Inferior parietal cortex (tissue), 1 donor: Measurements from ENCODE around the gene PSD2.

Source experiments
- DNase-seq: peaks from one replicate; pipeline ENCODE4 v3.0.0-alpha.2; 2016; ENCODE audit errors: extremely low spot score

Gene PSD2

DNA sequence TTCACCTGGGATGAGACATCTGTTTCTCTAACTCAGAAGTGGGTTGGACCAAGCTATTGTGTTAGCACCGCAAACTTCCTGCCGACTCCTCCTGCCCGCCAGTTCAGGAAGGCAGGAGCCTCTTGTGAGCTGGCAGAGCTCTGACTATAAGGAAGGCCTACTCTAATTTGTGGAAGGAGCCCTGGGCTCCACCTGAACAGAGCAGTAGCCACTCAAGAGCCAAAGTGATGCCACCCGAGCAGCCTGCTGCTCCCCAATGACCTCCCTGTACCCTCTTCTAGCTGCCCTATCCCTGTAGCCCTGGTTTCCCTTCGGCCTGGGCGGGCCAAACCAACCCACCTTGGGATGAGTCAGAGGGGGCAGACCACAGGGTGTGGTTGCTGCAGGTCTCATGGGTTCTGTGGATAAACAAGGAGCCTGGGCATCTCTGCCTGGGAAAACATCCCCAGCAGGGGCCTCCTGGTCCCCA is 81.6 kb downstream of the PSD2 start:
- no peak for DNase-seq

DNA sequence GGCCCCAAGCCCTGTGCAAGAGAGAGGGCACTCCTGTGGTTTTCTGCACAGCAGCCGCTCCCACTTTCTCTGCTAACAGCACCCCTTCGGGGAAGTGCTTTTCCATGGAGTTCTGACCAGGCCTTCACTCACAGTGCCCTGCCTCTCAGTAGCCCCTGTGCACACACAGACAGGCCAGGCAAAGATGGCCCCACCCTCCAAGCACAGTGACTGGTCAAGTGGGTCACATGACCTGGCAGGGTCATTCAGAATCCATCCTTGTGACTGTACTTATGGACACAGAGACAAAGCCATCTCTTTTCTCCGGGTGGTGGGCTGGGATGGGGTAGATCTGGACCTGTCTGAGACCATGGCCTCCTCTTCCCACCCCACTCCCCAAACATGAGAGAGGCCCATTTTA is 82.5 kb downstream of the PSD2 start:
- DNase-seq = no peak

DNA sequence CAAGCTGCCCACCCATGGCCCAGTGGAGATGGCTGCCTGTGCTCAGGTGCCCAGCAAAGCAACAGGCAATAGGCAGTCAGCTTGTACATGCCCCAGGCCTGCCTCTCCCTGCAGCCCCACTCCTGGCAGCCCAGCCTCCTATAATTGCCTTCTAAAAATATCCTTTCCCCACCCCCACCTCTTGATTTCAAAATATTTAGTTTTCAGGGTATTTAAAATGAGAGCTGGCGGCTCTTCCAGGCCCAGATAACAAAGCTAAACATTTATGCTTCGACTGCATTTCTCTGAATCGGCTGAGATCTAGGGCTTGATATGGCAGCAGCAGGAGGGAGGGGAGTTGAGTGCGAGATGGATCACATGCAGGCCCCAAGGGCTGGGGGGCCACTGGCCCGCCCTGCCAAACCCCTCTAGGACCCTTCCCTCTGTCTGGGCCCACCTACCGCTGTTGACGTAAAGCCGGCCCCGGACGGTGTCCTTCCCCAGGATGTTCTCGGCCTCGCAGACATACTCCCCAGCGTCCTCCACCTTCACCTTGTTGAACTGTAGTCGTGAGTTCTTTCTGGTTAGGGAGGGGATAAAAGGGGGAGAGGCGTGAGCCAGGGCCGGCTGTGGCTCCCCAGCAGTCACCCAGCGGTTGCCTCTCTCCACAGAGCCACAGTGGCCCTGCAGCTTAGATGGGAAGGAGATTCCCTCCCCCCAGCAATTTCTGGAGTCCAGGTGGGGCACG is 85.0 kb downstream of the PSD2 start:
- DNase-seq = no peak

DNA sequence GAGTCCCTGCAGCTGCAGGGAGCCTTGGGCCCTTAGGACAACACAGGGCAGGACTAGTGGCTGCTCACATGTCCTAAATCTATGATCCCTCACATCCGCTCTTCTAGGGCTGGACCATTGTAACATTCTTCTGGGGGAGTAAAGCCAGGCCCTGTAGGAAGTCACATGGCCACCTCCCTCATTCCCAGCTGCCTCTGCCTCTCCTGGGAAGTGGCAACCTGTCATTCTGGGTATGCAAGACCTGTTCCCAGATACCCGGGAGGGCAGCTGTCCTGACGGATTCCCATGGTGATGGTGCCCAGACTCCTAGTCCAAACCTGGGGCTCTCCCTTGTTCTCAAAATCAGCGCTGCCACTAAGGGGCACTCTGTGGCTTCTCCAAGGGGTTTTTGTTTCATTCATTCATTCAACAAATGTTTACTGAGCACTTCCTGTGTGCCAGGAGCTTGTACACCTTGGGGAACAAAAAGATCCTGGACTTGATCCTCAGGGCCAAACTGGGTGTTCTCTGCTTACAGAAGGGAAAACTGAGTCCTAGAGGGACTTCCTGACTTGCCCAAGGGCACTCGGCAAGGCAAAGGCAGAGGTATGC is 85.6 kb downstream of the PSD2 start:
- no peak for DNase-seq

DNA sequence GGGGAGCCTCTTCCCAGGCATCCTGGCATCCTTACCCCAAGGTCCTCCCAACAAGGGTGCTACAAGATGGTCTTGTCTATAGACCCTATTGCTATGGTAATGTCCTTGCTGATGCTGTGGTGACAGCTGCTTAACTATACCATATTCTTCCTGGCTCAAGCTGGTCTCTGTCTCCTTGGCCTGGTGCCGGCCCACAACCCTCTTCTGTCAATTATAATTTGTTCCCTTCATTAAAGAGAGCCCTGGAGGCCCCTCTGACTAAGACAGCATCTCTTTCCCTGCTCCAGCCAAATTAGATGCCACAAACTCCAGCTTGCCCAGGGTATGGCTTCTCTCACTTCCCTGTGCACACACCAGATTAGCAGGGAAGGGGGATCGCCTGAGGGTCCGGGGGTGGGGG is 86.7 kb downstream of the PSD2 start:
- DNase-seq = no peak

DNA sequence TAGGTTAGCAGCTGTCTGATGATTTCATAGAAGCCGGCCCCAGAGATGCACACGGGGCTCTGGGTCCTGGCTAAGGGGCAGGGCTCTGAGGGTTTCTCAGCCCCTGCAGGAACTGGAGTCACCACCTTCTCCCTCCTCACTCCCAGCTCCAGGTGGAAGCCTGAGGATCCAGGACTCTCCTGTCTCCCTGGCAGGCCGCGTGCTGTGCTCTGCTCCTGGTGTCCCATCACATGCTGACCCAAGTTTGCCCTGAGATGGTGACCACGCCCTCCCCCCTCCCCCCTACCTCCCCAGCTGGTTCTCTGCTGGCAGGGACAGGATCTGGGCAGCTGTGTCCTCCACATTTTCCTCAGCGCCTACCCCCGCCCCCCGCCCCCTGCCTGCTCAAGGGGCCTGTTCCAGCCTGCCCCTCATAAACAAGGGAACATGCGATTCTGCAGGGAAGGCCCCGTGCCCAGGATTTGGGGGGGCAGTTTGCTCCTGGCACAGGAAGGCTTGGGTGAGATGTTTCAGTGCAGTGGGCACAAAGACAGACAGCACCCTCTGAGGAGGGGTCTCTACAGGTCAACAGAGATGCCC is 87.4 kb downstream of the PSD2 start:
- no peak for DNase-seq

DNA sequence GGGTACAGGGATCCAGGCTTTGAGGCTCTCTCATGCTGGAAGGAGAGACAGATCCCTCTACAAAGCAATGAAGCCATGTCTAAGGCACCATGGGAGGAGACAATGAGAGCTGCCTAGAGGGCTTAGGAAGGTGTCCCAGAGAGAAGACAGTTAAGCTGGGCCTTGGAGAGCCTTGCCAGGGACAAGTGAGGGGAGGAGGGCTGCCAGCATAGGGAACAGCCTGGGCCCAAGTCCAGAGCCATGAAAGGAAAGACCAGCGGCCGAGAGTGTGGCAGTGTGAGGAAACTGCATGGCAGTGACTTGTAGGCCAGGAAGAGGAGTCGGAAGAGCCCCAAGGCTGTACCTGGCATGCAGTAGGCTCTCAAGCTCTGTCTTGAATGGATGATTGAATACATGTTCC is 88.5 kb downstream of the PSD2 start:
- DNase-seq = no peak

DNA sequence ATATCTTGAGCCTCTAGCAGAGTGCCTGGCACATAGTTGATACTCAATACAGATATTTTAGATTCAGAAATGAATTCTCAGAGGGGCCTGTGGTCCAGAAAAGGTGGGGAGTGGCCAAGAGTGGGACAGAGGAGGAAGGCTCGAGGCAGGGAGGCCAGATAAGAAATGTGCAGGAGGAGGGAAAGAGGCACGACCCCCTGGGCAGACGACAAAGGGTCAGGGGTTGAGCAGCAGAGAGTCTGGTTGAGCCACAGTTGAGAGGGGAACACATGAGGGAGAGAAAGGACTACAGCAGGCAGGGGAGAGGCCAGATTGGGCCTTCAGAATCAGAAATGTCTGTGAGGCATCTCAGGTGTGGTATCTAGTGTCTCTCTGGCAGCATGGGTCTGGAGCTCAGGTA is 89.1 kb downstream of the PSD2 start:
- no peak for DNase-seq

DNA sequence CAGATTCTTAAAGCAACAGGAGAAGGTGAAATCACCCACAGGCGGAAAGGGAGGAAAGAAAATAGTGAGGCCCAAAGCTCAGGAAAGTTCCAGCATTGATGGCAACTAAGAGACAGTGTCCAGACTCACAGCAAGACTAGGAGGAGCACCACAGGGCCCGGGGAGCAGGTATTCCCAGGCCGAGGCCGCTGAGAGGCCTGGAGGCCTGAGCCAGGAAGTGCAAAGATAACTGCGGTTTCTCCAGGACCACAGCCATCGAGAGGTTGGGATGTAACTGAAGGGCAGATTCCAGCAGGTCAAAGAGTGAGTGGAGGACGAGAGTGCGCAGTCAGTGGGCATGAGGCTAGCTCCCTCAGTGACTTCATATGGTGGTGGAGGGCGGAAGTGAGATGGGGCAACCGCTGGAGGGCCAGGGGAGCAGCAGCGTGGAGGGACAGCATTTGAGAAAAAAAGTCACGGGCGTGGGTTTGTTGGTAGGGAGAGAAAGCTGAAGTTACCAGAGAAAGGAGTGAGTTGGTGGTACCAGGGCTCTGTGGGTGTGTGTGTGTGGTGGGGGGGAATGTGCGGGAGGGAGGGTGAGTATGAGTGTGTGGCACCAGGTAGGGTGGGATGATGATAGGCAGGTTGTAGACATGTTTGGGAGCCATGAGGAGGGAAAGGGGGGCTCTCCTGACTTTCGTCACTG is 89.7 kb downstream of the PSD2 start:
- no peak for DNase-seq

DNA sequence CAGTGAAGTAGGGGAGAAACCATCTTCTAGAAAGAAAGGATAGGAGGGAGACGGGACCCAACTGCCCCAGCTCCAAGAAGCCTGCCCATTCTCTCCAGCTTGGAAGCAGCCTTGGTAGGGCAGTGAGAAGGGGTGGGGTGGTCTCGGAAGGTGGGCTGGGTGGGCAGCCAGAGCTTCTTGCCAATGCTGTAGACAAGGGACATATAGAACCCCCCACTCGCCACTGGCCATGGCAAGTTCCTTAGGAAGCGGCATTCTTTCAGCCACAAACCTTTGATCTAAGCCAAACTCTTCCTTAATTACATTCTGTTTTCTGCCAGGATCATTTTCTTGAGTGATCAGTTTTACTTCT is 90.2 kb downstream of the PSD2 start:
- DNase-seq = no peak

DNA sequence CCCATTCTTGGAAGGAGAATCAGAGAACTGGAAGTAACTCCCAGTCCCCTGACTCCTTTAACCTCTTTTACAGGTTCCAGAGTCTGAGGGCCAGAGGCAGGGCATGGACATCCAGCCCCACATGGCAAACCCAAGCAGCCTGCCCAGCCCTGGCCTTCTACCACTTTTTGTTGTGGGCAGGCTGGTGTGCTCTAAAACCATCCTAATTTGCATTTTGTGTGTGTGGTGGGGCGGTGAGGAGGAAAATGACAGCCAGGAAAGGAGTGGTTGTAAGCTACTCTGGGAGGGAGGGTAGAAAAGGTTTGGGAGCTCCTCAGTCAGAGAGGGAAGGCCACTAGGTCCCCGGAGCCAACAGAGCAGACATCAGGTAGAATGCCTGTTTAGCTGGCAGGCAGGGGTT is 90.6 kb downstream of the PSD2 start:
- no peak for DNase-seq

DNA sequence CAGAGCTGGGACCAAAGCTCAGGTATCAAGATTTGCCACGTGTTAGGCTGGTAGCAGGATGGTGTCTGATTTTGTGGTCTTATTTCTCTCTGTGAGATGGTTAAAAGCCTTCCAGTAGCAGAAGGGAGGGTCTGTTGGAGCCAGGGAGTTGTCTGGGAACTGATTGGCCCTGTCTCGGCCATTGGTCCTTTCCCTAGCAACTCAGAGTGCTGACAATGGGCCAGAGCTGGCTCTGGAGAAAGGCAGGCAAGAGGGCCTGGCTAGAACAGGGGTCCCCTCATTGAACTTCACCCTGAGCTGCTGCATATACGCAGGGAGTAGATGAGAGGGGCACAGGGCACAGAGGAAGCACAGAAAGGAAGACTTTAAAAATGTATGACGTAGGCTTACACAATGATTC is 92.8 kb downstream of the PSD2 start:
- no peak for DNase-seq

DNA sequence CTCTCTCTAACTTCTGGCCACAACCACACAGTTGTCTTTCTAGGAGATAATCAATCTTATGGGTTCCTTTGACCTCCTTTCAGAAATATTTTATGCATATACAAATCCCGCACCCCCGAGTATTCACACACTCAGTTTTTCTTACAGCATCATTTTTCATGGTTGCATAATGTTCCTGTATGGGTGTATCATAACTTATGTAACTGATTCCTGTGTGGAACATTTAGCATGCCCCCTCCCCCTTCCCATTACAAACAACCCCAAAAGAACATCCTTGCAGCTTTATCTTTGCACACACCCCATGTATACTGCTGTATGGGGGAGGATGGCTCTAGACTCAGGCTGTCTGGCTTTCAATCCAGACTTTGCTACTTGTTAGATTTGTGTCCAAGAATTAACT is 93.8 kb downstream of the PSD2 start:
- DNase-seq = no peak

DNA sequence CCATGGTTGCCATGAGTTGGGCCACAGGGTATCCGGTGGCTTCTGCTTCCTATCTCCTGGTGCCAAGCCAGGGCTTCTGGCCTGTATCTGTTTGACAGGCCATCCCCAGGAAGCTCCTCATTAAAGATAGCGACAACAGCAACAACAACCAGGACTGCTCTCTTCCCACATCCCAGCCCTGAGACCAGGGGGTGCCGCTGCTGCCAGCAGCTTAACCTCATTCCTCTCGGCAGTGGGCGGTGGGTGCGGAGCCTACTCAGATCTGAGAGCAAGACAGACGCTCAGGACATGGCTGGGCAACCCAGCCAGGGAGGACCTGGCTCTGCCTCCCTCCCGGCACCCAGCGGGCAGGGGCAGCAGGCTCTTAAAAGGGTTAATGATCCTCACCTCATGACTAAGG is 98.3 kb downstream of the PSD2 start:
- no peak for DNase-seq
